ENCODE measurements around the gene ATXN7L1. TPM values are rescaled to one million over a fixed set of nuclear protein-coding genes. Genes with fewer than 3 reads are reported as not detected.
"Not testable (repeated sequence)": the region's sequence is repeated elsewhere in the genome, so short reads cannot be mapped to it uniquely, and the experiment has no call there.

ATXN7L1 gene
- total RNA-seq, 1 experiment from 2014 or later, result 8.8 TPM

DNA sequence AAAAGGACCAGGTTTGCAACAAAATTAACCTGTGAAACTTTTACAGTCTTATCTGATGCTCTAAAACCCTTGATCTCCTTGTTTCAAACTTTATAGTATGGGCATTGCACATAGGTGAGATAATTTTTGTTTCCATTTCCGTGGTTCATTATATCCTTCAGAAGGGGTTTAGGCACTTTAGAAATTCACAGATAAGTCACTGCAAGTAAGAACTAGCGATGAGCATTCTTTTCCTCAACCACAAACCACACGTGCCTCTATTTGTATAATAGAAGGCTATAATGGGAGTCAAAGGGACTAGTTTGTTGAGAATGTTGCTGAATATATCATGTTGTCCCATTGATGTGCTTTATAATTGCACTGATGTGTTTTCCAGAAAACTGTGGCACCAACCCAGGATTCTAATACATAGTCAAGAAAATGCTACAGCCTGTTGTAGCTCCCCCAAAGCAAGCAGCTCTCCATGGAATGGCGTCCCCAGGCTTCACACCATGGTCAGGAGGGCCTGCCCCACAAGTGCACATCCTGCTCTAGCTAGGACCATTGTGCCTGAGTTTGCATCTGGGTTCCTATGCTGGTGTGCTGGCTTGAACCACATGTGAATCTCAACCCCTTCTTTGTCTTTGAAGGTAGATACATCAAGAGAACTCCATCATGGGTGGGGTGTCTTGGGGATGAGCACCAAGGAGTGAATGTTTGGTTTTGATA lies 14.0 kb upstream of the ATXN7L1 start:
- no peak for DNase-seq (ENCODE audit: low read depth)

DNA sequence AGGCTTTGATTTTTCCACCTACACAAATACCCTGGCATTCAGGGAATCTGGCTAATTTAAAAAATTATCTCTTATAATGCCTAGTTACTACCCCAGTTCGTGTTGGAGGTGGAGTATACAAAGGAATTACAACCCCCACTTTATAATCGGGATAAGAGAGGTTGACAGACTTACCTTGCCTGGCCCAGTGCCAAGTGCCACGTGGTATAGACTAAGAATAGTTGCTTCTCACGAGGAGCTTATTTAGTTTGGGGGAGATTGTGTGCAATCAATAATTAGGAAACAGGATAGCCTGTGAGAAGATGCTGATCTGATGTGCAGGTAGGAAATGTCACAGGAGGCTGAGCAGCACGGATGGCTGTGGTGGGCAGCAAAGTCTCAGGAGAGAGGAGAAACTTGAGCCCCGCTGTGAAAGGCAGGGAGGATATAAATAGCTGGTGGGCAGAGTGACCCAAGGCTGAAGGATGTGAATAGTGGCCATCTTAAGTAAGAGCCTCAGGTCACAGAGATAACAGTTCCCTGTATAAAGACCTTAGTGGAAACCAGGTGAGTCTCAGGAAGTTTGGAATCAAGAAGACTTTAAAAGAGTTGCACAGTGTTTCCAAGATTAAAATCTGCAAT lies 11.3 kb upstream of the ATXN7L1 start:
- no peak for DNase-seq (ENCODE audit: low read depth)

DNA sequence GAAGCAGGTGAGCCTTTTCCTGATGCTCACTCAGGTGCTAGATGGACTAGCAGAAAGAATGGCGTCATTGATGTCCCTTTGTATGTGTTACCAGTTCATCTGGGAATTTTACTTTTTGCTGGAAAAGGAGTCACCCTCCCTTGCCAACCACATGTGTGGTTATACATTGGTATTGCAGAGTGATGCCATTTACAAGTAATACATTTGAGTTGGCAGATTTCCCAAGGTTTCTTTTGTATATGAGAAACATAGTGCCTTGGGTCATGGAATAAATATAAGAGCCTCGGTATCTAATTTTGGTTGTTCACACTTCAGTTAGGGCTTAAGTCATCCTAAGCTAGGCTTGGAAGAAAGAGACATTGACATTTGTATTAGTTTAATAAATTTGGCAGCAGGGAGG lies 10.4 kb upstream of the ATXN7L1 start:
- DNase-seq (ENCODE audit: low read depth), result no peak

DNA sequence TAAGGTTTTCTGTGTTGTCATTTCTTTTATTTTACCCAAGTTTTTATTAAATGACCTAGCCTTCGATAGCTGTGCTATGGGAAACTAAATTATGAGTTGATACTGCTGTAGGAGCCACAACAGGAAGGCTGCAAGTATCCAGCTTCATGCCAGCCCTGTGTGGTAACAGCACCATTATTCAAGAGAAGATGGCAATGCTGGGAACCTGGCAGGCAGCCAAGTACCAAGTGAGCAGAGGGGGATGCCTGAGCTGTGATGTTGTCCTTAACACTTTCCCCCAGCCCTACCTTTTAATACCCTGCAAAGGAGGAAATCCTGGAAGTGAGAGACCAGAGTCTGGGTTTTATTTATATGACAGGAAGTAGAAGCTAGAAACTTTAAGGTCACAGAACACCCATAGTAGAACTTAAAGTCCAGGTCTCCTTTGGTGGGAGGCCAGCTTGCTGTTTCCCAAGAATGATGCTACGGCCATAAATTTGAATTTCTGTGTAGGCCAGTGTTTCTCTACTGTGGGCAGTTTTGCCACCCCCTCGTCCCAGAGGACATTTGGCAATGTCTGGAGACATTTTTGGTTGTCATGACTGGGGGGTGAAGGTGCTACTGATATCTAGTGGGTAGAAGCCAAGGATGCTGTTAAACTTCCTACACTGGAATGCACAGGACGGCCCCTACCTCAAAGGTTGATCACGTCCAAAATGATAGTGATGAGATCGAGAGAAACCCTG lies 9.2 kb upstream of the ATXN7L1 start:
- peak; percentile 59 for DNase-seq (ENCODE audit: low read depth)

DNA sequence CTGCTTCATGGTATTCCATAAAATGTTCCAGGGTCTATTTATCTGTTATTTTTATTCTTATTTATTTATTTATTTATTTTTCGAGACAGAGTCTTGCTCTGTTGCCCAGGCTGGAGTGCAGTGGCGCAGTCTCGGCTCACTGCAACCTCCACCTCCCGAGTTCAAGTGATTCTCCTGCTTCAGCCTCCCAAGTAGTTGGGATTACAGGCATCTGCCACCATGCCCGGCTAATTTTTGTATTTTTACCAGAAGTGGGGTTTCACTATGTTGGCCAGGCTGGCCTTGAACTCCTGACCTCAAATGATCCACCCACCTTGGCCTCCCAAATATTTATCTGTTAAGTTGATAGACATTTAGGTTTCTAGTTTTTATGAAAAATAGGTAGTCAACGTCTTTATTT lies 6.8 kb upstream of the ATXN7L1 start:
- DNase-seq (ENCODE audit: low read depth), result not testable (repeated sequence)

DNA sequence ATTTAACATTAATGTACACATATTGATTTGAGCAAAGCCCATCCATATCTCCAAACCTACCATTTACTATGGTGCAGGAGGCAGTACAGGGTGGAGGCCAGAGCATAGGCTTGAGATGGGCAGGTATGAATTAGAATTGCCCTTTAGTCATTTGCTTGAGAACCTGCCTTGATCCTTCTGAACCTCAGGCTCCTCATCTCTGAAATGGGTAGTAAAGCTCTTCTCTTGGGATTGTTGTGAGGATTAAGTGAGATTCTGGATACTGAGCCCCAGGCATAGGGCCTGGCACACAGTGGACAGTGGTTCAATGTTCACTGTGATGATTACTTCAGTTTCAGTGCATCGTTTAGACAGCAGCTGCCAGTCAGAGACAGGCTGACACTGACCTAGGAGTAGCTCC lies 5.0 kb upstream of the ATXN7L1 start:
- no peak for DNase-seq (ENCODE audit: low read depth)

DNA sequence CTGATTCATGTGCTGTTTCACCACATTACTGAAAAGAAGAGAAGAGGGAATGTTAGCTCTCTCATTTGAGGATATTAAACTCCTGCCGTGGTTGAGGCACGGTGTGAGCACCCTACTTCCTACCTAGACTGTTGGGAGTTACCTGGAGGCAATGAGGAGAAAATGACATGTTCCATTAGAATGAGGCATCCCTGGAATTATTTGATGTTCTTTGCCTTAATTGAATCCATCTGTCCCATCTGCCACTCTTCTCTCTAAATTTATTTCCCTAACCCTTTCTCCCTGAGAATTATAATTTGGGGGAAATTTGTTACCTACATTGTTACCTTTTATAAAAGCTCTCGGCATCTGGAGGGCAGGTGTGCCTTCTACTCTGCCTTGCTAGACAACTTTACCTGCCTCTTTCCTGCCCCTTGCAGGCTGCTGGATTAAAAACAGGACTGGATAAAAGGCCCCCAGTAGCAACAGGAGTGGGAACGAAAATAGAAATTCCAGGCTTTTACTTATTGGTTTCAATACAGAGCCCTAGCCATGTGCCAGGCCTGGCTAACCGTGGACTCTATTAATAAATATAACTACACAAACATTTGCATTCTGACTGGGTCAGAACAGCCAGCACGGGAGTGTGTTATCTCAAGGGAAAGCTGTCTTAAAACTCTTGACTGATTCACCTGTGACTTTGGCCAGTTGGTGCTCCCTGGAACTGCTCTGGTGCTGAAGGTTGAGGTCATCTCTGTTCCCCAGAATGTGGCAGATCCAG lies 4.4 kb upstream of the ATXN7L1 start:
- DNase-seq (ENCODE audit: low read depth), result no peak

DNA sequence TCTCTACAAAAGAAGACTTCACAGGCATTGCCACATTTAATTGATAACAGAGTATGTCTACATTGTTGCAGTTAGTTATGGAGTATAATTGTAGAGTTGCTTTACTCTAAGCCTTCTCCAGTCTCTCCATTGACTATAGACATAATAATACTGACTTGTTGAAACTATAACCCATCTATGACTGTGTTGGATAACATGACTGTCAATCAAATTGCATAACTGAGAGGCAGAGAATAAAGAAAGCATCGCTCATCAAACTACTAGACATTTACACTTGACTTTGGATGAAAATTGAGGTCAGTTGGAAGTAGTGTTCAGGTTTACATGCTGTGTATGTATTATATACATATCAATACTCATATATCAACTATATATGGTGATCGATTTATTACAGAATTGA lies 3.4 kb upstream of the ATXN7L1 start:
- no peak for DNase-seq (ENCODE audit: low read depth)

DNA sequence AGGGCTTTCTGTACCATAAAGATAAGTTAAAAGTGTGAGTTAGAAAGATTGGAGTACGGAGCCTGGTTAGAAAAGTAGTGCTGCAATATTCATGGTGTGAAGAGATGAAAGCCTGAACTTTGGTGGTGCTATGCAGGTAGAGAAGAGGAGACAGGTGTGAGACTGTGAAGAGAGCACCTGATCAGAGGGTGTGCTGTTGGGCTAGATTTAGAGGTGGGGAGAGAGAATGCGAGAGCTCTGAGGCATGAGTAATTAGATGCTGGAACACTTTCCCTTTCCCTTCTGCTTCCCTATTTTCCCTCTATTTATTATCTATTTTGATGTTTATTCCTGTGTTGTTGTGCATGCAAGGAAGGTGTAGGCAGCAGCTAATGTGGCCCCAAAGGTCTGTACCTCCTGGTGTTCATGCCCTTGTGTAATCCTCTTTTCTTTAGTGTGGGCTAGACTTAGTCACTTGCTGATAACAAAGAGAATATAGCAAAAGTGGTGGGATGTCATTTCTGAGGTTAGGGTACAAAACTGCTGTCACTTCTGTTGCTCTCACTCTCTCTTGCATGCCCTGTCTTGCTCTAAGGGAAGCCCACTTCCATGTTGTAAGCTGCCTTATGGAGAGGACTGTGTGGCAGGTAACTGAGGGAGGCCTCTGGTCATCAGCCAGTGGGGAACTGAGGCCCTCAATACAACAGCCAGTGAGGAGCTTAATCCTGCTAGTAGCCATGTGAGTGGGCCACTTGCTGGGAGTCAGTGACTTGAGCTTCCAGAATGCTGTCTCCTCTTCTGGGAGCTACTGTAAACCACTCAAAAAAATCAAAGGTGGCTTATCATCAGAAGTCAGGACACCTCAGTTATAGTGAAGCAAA lies 2.6 kb upstream of the ATXN7L1 start:
- no peak for DNase-seq (ENCODE audit: low read depth)

DNA sequence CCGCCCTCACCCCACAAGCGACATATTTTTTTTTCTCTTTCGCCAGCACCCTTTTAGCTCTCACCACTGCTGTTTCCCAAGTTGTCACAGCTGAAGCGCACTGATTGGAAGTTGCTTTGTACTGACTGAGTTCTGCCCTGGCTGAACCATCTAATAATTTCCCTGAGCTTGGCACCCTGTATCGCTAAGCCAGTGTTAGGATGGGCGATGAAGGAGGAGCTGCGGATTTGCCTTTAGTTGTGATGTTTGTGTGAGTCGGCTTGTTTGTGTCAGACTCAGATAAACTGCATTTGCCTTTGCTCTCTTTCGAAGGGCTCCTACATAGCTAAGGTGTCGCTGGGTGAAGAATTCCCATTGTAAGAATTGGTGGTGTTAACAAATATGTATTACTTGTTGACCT lies 1.3 kb upstream of the ATXN7L1 start:
- DNase-seq (ENCODE audit: low read depth), result no peak

DNA sequence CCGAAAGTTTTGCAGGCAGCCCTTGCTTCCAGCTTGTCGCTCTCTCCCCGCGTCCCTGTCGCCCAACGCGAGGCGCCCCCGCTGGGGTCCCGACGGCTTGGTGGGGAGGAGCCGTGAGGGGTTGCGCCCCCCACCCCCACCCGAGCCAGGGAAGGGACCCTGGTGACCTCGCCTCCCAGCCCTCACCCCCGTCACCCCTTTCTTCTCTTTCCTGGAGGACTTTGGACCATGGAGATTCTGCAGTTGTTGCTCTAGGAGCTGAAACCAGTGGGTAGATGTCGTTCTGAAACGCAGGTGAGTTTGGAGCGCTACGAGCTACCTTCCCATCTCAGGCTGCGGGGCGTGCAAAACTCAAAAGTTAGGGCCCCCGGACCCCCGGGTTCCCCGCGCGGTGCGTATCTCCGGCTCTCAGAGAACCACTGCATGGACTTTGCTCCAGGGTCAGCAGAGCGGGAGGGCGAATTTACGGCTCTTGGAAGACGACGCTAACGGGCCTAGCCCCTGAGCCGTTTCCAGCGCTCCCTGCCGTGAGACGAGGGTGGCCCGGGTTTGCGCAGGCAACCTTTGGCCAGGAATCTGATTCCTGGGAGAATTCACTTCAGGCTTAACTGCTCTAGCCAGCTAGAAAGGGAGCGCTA lies 684 bp upstream of the ATXN7L1 start:
- DNase-seq (ENCODE audit: low read depth), result peak; percentile 71

DNA sequence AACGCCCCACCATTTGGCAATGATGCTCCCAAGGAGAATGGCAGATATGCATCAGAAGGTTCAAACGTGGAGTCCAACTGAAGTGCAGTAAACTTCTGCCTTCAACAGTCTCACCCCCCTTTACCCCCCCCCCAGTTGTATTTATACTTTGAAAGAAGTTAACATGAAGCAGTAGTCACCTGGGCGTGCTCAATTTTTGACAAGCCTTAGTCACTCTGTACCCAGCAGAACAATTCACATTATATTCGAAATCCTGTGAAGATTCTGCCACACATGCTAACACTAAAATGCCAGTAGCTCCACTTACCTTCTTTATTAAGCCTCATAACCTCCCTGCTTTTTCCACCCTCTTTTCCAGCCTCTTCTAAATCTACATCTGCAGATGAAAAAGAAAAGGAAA lies 894 bp downstream of the ATXN7L1 start:
- DNase-seq (ENCODE audit: low read depth), result no peak

DNA sequence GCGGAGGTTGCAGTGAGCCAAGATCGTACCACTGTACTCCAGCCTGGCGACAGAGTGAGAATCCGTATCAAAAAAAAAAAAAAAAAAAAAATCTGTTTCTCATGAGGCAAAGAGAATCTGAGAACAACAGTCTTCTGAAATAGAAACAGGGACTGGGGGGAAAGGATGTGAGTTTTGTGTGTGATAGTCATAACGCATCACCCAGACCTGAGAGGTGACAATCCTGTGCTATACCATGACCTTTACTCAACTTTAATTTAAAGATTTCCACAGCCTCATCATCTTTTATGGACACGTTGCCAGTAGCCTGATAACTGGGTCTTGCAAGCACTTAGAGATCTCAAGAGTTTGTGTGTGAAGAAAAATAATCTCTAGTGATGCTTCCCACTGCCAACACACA lies 2.3 kb downstream of the ATXN7L1 start:
- no peak for DNase-seq (ENCODE audit: low read depth)

DNA sequence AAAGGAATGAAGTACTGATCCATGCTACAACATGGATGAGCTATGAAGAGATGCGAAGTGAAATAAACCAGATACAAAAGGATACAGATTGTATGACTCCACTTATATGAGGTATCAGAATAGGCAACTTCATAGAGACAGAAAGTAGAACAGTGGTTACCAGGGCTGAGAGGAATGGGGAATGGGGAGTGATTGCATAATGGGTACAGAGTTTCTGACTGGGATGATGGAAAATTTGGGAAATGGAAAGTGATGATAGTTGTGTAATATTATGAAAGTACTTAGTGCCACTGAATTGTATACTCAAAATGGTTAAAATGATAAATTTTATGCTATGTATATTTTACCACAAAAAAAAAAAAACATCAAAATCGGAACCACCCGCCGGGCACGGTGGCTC lies 3.9 kb downstream of the ATXN7L1 start:
- no peak for DNase-seq (ENCODE audit: low read depth)

DNA sequence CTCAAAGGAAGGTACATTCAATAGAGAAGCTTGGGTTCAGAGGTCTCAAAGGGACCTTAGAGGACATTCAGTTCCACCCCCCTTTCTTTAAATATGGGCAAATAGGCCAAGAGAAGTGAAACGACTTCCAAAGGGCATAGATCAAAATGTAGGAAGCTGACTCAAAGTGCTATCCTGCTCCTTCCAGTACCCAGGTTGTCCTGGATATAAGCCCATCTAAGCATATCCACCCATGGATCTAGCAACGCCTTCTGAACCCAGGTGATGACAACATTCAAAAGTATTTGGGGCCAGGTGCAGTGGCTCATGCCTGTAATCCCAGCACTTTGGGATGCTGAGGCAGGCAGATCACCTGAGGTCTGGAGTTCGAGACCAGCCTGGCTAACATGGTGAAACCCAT lies 5.3 kb downstream of the ATXN7L1 start:
- DNase-seq (ENCODE audit: low read depth), result no peak

DNA sequence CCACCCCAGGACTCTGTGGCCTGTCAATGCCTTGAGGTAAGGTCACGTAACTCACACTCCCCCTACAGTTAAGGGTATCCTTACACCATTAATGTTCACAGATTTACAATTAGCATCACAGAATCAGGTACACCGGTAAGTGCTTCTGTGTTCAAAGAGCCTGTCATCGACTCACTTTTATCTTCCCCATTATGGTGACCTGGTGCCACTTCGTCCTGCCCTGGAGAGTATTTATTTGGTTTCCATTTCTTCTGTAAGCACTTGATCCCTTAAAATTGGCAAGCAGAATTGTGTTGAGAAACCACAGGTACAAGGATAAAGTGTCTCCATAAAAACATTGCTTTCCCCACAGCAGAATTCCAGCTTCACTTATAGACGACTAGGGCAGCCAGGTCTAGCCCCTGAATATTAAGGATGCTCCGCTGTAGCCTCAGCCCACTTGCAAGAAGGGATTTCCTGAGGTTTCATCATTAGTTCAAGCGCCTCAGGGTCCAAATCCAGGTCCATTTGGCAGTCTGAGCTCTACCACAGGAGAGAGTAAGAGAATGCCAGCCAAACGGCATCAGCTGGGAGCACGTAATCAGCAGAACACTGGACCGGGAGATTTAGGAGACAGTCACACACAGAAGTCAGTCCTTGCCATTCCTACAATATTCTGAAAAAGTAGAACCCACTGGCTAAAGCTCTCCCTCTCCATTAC lies 10.1 kb downstream of the ATXN7L1 start:
- DNase-seq (ENCODE audit: low read depth), result no peak

DNA sequence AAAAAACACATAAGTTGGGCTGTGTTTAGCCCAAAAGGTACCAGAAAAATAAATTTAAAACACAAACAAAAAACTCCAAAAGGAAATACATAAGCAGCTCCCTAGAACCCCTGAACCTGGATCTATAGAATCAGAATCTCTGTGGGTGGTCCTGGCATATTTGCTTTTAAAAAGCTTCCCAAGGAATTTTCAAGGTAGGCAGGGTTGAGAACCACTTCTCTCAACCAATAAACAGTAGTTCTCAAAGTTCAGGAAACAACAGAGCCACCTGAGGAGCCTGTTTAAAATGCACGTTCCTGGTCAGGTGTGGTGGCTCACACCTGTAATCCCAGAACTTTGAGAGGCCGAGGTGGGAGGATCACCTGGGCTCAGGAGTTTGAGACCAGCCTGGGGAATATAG lies 12.5 kb downstream of the ATXN7L1 start:
- DNase-seq (ENCODE audit: low read depth), result no peak

DNA sequence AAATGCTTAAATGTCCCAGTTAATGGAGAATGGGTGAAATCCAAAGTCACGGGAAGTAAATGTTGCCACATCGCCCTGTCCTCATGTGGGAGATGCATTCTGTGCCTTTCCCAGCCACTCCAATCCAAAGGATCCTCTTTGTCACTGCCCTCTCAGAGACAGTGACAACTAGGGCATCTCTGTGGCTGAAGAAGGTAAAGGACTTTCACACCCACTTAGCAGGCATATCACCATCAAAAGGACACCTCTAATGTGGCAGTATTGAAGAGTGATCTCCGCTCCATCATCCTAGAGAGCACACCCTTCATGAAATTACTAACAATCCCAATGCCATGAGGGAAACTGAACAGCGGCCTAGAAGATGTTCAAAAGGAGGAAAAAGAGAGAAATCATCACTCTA lies 13.6 kb downstream of the ATXN7L1 start:
- DNase-seq (ENCODE audit: low read depth), result no peak

DNA sequence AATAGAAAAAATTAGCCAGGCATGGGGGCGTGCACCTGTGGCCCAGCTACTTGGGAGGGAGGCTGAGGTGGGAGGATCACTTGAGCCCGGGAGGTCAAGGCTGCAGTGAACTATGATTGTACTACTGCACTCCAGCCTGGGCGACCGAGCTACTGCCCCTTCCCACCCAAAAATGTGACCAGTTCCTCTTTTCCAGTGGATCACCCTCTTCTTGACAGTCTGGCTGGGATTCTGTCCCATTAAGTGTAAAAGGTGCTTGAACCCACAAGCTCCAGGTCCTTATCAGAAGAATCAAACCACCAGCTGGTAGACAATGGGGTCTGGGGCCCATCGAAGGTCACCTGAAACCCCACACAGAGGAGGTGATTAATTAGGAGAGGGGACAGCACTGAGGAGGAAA lies 14.1 kb downstream of the ATXN7L1 start:
- no peak for DNase-seq (ENCODE audit: low read depth)

DNA sequence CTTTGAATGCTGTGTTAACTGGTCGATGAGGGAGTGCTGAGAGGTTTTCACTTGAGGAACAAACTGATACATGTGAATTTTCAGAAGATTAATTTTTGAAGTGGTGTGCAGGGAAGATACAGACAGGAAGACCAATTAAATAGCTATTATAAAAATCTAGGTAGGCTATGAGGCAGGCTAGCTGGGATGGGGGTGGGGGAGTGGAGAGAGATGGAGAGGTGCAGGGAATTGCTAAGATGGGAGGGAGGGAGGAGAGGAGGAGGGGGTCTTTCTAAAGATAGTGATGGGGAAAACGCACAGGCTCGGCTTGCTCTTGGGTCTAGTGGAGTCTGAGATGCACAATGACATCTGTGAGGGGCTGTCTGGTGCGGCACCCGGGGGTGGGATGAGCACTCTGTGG lies 15.2 kb downstream of the ATXN7L1 start:
- DNase-seq (ENCODE audit: low read depth), result no peak

All from Daoy (cell line).